ENCODE results near the gene HEMGN. TPM values are rescaled to one million over a fixed set of nuclear protein-coding genes. Genes with fewer than 3 reads are reported as not detected.

HEMGN gene
- total RNA-seq, 4 donors from 2014 or later = not detected

DNA sequence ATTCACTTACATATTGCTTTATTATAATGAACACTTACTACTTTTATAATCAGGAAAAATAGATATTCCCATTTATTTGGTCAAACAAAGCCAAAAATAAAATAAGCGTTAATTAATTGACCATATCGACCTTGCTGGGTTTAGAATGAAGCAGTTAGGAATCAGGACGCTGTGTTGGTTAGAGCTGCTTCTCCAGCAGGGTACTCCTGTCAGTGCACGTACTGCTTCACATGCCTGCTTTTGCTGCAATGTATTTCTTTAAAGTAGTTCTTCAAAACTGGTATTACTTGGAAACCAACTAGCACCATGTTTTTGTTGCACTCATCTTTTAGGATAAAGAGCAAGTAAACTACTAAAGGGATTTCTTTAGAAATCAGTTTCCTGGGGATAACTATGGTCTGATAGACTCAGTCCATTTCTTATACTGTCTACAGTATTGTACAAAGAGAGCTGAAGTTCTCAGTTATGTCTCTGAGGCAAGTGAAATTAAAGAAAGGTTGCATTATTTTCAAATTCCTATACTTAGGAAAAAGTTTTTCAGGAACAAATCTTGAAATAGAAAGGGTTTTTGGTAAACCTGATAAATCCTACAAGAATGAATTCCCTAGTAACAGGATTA is 8.9 kb downstream of the HEMGN start:
- H3K4me3 ChIP-seq = no peak overlapping the region
- in situ Hi-C loops (cut with MboI; ENCODE audit: low pct_ligation_motif_present in 1 of 4, low pct_unique_long_range_greater_than_20kb in 1 of 4, low sequenced_read_pairs in 3 of 4) (loop anchor here in 1 of 4 donors (10.0 kb wide), 1 partner anchor 106 kb away; no protein-coding TSS in a partner anchor), intact Hi-C loops (cut with DNase I; ENCODE audit: low total_unique reads) (loop anchor here (5.0 kb wide), 1 partner anchor 263 kb away; the partner anchor contains the start of gene CORO2A)
- 69 to 78% methylated on average over 4 of the region's 4 CpGs for WGBS, 2 donors (ENCODE audit: low coverage in 1 of 2)
- peaks cover 0 to under 1% (median 0%) of the 10 kb centered on the region in 4 donors for H3K4me1 ChIP-seq
- no peak overlapping the region for H3K27ac ChIP-seq
- no peaks in the 10 kb centered on the region for H3K36me3 ChIP-seq
- peaks cover 51% of the 10 kb centered on the region for H3K27me3 ChIP-seq
- no peak for TF ChIP-seq POLR2AphosphoS5 (IDR thresholded peaks at IDR 0.05)
- TF ChIP-seq, protein P1, sequence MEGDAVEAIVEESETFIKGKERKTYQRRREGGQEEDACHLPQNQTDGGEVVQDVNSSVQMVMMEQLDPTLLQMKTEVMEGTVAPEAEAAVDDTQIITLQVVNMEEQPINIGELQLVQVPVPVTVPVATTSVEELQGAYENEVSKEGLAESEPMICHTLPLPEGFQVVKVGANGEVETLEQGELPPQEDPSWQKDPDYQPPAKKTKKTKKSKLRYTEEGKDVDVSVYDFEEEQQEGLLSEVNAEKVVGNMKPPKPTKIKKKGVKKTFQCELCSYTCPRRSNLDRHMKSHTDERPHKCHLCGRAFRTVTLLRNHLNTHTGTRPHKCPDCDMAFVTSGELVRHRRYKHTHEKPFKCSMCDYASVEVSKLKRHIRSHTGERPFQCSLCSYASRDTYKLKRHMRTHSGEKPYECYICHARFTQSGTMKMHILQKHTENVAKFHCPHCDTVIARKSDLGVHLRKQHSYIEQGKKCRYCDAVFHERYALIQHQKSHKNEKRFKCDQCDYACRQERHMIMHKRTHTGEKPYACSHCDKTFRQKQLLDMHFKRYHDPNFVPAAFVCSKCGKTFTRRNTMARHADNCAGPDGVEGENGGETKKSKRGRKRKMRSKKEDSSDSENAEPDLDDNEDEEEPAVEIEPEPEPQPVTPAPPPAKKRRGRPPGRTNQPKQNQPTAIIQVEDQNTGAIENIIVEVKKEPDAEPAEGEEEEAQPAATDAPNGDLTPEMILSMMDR (IDR thresholded peaks at IDR 0.05) = no peak
- TF ChIP-seq EP300 (IDR thresholded peaks at IDR 0.05; ENCODE audit: low read depth) = no peak
- TF ChIP-seq POLR2A (IDR thresholded peaks at IDR 0.05) = no peak
- no peak for DNase-seq
- H3K9me3 ChIP-seq = no peaks in the 10 kb centered on the region

DNA sequence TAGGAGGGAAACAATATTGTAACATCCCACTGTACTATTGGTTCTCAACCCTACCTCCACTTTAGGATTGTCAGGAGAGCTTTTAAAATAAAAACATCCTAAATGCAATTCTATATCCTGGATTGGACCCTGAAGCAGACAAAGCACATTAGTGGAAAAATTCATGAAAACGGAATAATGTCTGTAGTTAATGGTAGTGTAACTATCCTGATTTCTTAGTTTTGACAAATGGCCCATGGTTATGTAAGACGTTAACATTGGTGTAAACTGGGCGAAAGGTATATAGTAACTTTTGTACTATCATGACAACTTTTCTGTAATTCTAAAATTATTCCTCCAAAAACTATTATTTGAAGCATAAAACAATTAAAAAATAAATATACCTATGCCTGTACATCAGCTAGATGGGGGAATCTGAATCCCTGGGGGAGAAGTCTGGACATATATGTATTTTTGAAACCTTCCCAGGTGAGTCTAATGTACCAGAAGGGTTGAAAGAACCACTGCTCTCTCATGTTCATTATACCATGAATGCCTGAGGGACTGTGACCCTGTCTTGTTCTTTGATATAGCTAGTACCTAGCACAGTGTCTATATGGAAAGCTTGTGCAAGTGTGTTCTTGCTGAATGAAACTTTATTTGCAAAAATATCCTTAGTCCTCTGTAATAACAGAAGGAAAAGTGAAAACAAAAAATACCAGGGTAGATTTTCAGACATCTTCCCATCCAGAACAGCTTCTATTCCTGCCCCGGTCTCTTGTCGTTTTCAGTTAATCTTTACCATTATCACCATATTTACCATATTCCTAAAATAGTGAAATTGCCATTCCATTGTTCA is 12.3 kb downstream of the HEMGN start:
- H3K27me3 ChIP-seq = peaks cover 35% of the 10 kb centered on the region
- peaks cover 0 to 21% (median 12%) of the 10 kb centered on the region in 4 donors for H3K4me1 ChIP-seq
- no peaks in the 10 kb centered on the region for H3K9me3 ChIP-seq
- intact Hi-C loops (cut with DNase I; ENCODE audit: low total_unique reads) = loop anchor here (5.0 kb wide), 1 partner anchor 267 kb away; the partner anchor contains the start of gene CORO2A
- H3K4me3 ChIP-seq = no peak overlapping the region
- TF ChIP-seq, protein P1 (IDR thresholded peaks at IDR 0.05) = no peak
- TF ChIP-seq POLR2A (IDR thresholded peaks at IDR 0.05) (no peak), EP300 (IDR thresholded peaks at IDR 0.05; ENCODE audit: low read depth) (no peak), POLR2AphosphoS5 (IDR thresholded peaks at IDR 0.05) (no peak)
- H3K36me3 ChIP-seq = no peaks in the 10 kb centered on the region
- in situ Hi-C loops (cut with MboI; ENCODE audit: low pct_ligation_motif_present in 1 of 4, low pct_unique_long_range_greater_than_20kb in 1 of 4, low sequenced_read_pairs in 3 of 4) = loop anchor here in 1 of 4 donors (10.0 kb wide), 1 partner anchor 109 kb away; no protein-coding TSS in a partner anchor
- H3K27ac ChIP-seq = no peak overlapping the region
- no peak for DNase-seq
- WGBS, 2 donors (ENCODE audit: low coverage in 1 of 2) = 68 to 84% methylated on average over 5 of the region's 5 CpGs

DNA sequence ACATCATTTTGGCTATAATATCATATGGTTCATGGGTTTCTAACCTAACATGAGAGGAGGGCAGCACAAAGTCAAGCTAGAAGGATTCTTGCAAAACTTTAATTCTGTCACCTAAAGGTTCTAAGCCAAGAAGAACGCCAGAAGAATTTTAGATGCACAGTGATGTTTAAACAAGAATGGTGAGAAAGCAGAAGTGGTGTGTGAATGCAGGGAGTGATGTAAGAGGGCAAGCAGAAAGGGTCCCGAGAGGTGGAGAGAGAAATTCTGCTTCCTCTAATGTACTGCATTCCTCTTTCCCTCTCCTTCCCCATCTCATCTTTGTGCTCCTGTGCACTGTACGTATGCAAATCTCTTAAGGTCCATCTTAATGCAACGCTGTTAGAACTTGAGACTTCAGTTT is 13.6 kb downstream of the HEMGN start:
- no peak for DNase-seq
- Histone ChIP-seq H3K9me3 (no peaks in the 10 kb centered on the region), H3K27ac (no peak overlapping the region), H3K4me3 (no peak overlapping the region), H3K27me3 (peaks cover 25% of the 10 kb centered on the region), H3K4me1 (peaks cover 0 to 34% (median 12%) of the 10 kb centered on the region in 4 donors), H3K36me3 (no peaks in the 10 kb centered on the region)
- intact Hi-C loops (cut with DNase I; ENCODE audit: low total_unique reads) (loop anchor here (5.0 kb wide), 1 partner anchor 58 kb away; the partner anchor contains the start of gene ANP32B), in situ Hi-C loops (cut with MboI; ENCODE audit: low pct_ligation_motif_present in 1 of 4, low pct_unique_long_range_greater_than_20kb in 1 of 4, low sequenced_read_pairs in 3 of 4) (loop anchor here in 3 of 4 donors (10.0 to 25.0 kb wide), 3 partner anchors 110 to 338 kb away; partner anchors contain the start of gene TBC1D2 (in 2 of the 3))
- TF ChIP-seq POLR2AphosphoS5 (IDR thresholded peaks at IDR 0.05) = no peak
- TF ChIP-seq POLR2A (IDR thresholded peaks at IDR 0.05) = no peak
- whole genome bisulfite sequencing, 2 donors (ENCODE audit: low coverage in 1 of 2) = 44 to 52% methylated on average over 4 of the region's 4 CpGs

DNA sequence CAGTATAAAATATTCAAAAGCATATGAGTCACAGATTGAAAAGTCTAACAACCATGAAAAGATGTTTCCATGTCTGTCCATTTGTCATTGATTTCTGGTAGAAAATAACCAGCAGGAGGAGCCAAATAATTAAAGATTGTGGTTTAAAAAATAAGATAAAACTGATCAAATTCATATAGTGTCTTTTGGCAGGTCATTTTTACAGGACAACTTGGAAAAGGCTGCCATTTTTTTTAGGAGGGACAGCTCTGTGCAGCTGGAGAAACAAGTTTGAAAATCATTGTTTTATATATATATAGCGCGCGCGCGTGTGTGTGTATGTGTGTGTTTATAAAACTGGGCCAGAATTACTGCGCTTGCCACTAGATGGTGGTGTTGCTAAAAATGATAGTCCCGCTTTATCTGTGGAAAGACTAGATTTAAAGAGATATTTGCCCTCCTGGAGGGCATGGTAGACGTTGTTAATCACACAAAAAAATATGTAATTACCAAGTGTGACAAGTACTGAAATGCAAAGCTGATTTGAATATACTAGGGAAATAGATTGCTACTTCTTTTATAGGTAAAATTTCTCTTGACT is 14.4 kb downstream of the HEMGN start:
- 0 to 1% methylated on average over 8 of the region's 8 CpGs for WGBS, 2 donors (ENCODE audit: low coverage in 1 of 2)
- DNase-seq = peak; percentile 85
- H3K36me3 ChIP-seq = no peaks in the 10 kb centered on the region
- no peaks in the 10 kb centered on the region for H3K9me3 ChIP-seq
- H3K27me3 ChIP-seq = peaks cover 25% of the 10 kb centered on the region
- intact Hi-C loops (cut with DNase I; ENCODE audit: low total_unique reads) = loop anchor here (1.0 to 5.0 kb wide), 2 partner anchors 59 to 111 kb away; partner anchors contain the start of gene ANP32B
- in situ Hi-C loops (cut with MboI; ENCODE audit: low pct_ligation_motif_present in 1 of 4, low pct_unique_long_range_greater_than_20kb in 1 of 4, low sequenced_read_pairs in 3 of 4) = loop anchor here in 3 of 4 donors (10.0 to 25.0 kb wide), 3 partner anchors 111 to 339 kb away; partner anchors contain the start of gene TBC1D2 (in 2 of the 3)
- H3K4me3 ChIP-seq = peak overlapping the region in 2 of 4 donors; percentile 11 to 62
- H3K4me1 ChIP-seq = peaks cover 0 to 35% (median 12%) of the 10 kb centered on the region in 4 donors
- peak overlapping the region; percentile 94 to 98 (median 96) for H3K27ac ChIP-seq
- TF ChIP-seq EP300 (IDR thresholded peaks at IDR 0.05; ENCODE audit: low read depth) = no peak
- peak in 1 of 3 donors; percentile 7 for TF ChIP-seq POLR2AphosphoS5 (IDR thresholded peaks at IDR 0.05)
- TF ChIP-seq, protein P1 (IDR thresholded peaks at IDR 0.05) = peak; percentile 73 to 96 (median 83)
- TF ChIP-seq POLR2A (IDR thresholded peaks at IDR 0.05) = no peak
